ENCODE data around the gene SIRPB2. TPM values are rescaled to one million over a fixed set of nuclear protein-coding genes. Genes with fewer than 3 reads are reported as not detected.

SIRPB2 gene
- total RNA-seq, 2 experiments from 2014 or later = not detected

Other genes starting within 250 kb of the SIRPB2 start
- gene SNPH, start 225.1 kb downstream of the SIRPB2 start, total RNA-seq = 1 to 10 TPM; 7.3 to 8.4 TPM
- 1 to 10 TPM; 1.4 to 2.2 TPM for gene SDCBP2, start 162.3 kb downstream of the SIRPB2 start, total RNA-seq
- 100 to 1,000 TPM; 207 to 238 TPM for gene FKBP1A, start 98.4 kb downstream of the SIRPB2 start, total RNA-seq
- gene NSFL1C, start 24.6 kb downstream of the SIRPB2 start, total RNA-seq = 10 to 100 TPM; 56.5 to 64.8 TPM
- gene SIRPD, start 66.3 kb upstream of the SIRPB2 start, total RNA-seq = under 1 TPM; 0.17 to 0.27 TPM
- gene SIRPB1, start 128.6 kb upstream of the SIRPB2 start, total RNA-seq = 1 to 10 TPM; 3.6 to 4.5 TPM
- gene SIRPG, start 166.4 kb upstream of the SIRPB2 start, total RNA-seq = 10 to 100 TPM; 82.6 to 90.1 TPM

Data from activated CD4-positive, alpha-beta T cell treated with anti-CD3 and anti-CD28 coated beads, Interleukin-2, amount 10 ng/mL, durations not matched to agents 7 days and 5 days (primary cell).